C4-2B (cell line): ENCODE data around the gene ERGIC3.

Experiments
- ZFX ChIP-seq: fragments of 450-650 bp; IDR thresholded peaks from 2 replicates; pipeline ENCODE4 v1.6.1; 2017
- TF ChIP-seq, protein P1 (sequence below): fragments of 450-650 bp; conservative IDR thresholded peaks from 2 replicates; pipeline ENCODE4 v1.5.1; 2017; ENCODE audit warnings: mild to moderate bottlenecking

- TF ChIP-seq, protein P1, sequence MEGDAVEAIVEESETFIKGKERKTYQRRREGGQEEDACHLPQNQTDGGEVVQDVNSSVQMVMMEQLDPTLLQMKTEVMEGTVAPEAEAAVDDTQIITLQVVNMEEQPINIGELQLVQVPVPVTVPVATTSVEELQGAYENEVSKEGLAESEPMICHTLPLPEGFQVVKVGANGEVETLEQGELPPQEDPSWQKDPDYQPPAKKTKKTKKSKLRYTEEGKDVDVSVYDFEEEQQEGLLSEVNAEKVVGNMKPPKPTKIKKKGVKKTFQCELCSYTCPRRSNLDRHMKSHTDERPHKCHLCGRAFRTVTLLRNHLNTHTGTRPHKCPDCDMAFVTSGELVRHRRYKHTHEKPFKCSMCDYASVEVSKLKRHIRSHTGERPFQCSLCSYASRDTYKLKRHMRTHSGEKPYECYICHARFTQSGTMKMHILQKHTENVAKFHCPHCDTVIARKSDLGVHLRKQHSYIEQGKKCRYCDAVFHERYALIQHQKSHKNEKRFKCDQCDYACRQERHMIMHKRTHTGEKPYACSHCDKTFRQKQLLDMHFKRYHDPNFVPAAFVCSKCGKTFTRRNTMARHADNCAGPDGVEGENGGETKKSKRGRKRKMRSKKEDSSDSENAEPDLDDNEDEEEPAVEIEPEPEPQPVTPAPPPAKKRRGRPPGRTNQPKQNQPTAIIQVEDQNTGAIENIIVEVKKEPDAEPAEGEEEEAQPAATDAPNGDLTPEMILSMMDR, result no peak
- TF ChIP-seq ZFX, result no peak
These were observed 53.6 kb downstream of the ERGIC3 start for GRCh38 chr20:35595456-35595855.
